CD4-positive, alpha-beta T cell treated with Interferon alpha-2 for 1 hour (primary cell): Measurements from ENCODE around the gene DOCK8.
A peak's percentile ranks its signal among the peaks of the same experiment; 100 is the strongest.

Source experiments
- DNase-seq, 2 donors: peaks; one replicate each; pipeline ENCODE4 v3.0.0-alpha.2; 2020 to 2022

DOCK8 gene

GRCh38 chr9:270657-271237, 56.1 kb downstream of the DOCK8 start:
- peak in 1 of 2 donors; percentile 33 for DNase-seq

DNA sequence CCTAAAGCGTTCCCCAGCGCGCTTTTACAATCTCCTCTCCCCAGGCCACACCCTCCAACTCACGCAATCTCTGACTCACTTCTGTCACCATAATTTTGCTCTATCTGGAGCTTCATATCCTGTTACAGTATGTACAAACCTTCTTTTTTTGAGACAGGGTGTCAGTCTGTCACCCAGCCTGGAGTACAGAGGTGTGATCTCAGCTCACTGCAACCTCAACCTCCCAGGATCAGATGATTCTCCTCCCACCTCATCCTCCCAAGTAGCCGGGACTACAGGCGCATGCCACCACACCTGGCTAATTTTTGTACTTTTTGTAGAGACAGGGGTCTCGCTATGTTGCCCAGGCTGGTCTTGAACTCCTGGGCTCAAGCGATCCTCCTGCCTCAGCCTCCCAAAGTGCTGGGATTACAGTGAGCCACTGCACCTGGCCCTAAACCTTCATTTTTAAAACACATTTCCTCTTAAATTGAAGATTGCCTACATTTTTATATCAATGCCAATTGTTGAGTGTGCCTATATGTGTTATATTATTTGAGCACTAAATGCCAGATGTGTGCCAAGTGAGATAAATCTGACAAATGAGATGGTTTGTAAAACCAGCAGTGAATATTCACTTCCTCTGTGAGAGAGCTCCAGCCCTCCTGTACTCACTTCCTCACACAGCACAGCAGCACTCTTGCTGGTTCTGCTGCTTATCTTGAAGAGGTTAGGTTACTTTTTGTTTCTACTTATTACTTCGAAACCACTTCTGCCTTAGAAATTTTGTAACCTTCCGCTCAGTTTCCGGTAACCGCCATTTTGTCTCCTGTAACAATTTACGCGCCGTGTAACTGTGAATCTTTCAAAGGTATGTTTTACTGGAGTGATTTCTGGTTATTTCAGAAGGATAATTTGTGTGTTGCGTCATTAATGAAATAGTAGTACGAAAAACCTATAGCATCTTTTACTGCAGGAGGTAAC, 57.9 kb downstream of the DOCK8 start:
- DNase-seq: peak; percentile 87 to 90

- peak in 1 of 2 donors; percentile 48 for DNase-seq
Measured at GRCh38 chr9:274406-274805, 59.7 kb downstream of the DOCK8 start.

- DNase-seq: peak in 1 of 2 donors; percentile 71
Measured at GRCh38 chr9:277601-278295, 63.1 kb downstream of the DOCK8 start.

DNA sequence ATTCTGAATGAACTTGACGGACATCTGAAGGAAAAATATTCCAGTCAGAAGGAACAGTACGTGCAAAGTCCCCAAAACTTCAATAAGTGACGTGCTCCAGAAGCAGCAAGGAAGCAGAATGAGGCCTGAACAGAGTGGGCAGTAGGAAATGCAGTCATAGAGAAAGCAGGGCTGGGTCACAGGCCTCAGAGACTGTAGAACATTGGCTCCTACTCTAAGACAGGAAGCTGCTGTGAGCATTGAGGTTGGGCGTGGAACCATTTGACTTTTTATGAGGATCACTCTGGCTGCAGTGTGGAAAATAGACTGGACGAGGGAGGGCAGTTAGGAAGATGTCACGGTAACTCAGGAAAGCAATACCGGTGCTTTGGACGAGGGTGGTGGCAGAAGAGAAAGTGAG, 64.0 kb downstream of the DOCK8 start:
- peak; percentile 45 to 70 for DNase-seq

DNA sequence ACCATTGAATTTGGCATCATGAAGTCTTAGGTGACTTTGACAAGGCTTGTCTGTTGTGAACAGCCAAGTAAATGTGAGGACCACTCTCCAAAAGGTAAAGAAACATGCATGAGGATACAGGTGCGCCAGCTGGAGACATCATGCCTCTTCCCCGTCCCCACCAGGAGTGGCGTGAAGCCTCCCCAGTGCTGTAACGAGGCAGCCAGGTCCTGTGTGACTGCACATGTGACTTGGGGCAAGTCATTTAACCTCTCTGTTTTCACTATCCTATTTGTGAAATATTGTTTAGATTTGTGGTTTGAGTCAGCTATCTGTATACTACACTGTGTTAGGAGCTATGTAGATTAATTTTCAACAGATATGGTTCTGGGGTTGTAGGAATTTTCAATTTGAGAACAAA, 65.0 kb downstream of the DOCK8 start:
- no peak for DNase-seq

- DNase-seq: peak in 1 of 2 donors; percentile 52
Measured at GRCh38 chr9:281741-282645, 67.3 kb downstream of the DOCK8 start.

GRCh38 chr9:286071-286740, 71.5 kb downstream of the DOCK8 start:
- no peak for DNase-seq

DNA sequence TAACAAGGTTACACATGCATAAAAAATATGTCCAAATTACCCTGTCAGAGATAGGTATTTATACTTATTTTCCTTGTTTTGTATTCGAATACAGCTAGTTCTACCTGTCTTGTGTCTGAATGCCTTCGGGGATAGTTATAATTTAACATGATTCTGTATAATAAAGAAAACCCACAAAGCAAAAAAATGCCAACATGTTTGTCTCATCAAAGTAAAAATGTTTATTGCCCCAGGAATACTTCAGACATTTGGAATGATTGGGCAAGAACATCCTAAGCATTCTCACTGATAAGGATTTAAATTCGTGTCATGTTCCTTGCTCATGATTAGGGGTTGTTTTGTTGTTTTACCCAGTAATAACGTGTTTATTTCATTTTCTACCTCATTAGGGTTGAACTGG, 74.5 kb downstream of the DOCK8 start:
- no peak for DNase-seq

- no peak for DNase-seq
Measured at GRCh38 chr9:292915-293314, 78.2 kb downstream of the DOCK8 start.

- no peak for DNase-seq
Measured at GRCh38 chr9:295576-295975, 80.9 kb downstream of the DOCK8 start.

DNA sequence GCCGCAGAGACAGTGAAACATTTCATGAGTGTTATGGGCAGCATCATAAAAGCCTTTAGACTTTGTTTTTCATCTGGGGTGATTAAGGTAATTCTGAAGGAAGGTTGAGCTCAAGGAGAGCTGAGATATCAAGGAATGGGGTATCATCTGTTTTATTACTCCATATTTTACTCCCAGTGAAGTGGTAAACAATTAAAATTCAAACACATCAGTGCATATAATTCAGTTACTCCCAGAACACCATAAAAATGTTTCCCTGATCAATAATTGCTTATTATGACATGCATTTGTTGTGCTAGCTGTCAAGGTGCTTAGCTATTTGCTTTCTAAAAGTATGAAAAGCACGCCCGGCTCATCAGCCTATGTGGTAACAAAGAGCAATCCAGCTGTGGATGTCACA, 81.7 kb downstream of the DOCK8 start:
- DNase-seq: no peak

GRCh38 chr9:297104-297972, 82.7 kb downstream of the DOCK8 start:
- DNase-seq: peak; percentile 38 to 75

GRCh38 chr9:303502-303901, 88.8 kb downstream of the DOCK8 start:
- no peak for DNase-seq

- DNase-seq: no peak
Measured at GRCh38 chr9:304106-304505, 89.4 kb downstream of the DOCK8 start.

DNA sequence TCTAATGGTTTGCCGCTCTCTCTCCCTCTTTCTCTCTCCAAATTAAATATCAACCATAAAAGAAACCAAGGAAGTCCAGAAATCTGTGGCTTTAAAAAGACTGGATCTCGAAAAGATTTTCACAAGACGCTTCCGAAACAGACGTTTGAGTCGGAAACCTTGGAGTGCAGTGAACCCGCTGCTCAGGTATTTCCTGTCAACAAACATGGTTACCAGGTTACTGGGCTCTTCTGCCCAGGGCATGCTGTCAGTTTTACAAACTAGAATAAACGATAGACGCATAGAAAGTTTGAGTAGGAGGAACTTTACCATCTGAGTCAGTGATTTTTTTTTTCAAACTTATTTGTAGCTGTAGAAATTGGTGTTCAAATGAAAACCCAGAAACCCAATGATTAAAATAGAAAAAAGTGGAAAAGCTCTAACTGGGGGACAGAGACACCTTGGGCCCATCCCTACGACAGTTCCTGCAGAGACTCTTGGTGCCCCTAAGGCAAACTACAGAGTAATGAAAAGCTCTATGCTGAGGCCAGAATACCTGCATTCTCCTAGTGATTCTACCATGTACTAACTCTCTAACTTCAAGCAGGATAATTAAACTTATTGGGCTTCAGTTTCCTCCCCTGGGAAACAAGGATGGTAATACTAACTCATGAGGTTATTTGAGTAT, 90.0 kb downstream of the DOCK8 start:
- DNase-seq: peak in 1 of 2 donors; percentile 40

DNA sequence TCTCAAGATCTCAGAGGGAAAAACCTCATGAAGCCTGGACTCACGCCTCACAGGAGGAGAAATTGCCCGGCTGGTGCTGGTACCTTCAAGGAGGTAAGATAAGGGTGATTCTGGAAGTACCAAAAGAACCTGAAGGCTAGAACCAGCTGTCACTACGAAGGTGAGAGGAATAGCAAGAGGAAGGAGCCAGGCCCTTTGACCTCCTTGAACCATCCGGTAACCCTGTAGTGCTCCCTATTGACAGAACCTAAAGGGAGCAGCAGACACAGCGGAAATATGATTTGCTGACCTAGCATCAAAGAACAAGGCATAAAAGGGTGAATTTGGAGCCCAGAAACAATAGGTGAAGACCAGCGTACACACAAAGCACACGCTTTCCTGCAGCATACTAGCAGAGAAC, 92.2 kb downstream of the DOCK8 start:
- DNase-seq: peak; percentile 58 to 76

- no peak for DNase-seq
Measured at GRCh38 chr9:311841-312240, 97.2 kb downstream of the DOCK8 start.

DNA sequence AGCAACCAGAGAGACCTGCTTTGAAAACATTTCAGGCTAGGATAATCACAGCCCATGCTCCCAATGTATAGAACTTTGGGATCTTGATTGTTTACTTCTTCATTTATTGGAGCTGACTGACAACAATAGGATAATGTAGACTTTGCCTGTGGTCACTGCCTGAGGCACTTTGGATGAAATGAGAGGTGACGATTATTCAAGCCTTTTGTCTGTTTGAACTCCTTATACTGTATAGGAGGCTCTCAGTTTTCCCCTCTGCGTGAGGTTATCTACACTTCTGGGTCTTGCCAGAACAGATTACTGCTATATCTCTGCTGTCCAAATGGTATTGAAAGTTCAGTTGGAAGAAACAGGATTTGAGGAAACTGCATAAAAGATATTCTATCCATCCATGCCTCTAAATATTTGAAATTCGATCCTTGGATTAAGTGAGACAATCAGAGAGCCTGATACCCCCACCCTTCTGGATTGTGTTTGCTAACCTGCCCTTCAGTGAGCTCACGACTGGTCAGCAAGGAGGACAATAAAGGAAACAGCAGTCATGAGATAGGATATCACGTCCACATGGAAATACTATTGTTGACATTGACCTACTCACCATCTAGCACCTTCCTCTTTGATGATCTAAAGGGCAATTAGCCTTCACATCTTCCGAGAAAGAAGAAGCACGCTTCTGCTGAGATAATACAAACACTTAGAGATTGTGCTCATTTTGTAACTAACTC, 98.1 kb downstream of the DOCK8 start:
- no peak for DNase-seq
